Stimulated activated CD4-positive, alpha-beta T cell treated with anti-CD3 and anti-CD28 coated beads, Interleukin-15, amount 100 ng/mL, for 48 hours (primary cell): ENCODE measurements around the gene CPAMD8.
"Not testable (repeated sequence)": the region's sequence is repeated elsewhere in the genome, so short reads cannot be mapped to it uniquely, and the experiment has no call there.

Experiments used
- DNase-seq, 2 donors: peaks; one replicate each; pipeline ENCODE4 v3.0.0-alpha.2; 2020; ENCODE audit warnings: low read depth in 2 of 2

CPAMD8 gene

DNA sequence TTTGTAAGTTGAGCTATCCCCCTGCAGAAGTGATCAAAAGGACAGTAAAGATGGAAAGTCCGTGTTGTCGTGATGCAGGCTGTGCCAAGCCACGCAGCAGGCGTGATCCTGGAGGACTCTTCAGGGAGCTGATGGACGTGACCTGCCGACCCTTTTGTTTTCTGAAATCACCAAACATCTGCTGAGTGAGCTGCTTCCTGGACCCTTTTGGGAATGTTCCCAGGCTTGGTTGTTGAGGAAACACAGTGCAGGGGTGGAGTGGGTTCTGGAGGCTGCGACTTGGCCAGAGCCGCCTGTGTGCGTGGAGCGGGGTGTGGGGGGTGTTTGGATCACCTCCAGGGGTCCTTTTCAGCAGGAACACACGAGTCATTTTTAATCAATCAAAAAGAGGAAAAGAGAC is 15.4 kb upstream of the CPAMD8 start:
- no peak for DNase-seq

DNA sequence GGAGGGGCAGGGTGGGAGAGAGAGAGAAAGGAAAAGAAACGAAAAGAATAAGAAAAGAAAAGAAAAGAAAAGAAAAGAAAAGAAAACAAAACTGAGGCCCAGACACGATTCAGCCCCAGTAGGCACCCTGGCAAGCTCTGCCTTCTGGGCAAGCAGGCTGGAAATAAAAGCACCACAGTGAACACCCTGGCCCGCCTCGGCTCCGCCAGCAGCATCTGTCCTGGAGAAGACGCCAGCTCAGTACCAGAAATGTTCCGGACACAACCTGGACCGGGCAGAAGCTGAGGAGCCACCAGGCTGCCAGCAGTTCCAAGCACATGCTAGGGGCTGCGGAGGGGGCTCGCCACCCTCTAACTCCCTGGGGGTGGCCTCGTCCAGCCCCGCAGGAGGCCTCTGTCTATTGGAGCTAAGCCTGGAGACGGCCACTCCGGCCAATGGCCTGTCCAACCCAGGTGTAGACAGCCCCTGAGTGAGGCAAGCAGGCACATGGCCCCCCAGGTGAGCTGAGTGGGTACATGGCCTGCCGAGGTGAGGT is 11.4 kb upstream of the CPAMD8 start:
- DNase-seq, result no peak

DNA sequence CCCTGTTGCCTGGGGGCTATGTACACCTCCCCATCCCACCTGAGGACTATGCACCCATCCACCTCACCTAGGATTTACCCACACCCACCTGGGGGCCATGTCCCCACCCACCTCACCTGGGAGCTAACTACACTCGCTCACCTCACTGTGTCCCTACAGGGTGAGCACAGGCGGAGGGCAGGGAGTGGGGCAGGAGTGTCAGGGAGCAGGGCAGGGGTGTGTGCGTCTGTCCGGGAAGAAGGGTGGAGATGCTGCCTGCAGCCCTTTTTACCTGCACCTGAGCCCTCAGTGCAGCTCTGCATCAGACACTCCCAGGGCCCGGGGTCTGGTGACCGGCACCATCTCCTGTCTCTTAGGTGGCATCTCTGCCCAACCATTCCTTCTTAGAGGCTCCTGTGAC is 10.6 kb upstream of the CPAMD8 start:
- DNase-seq, result no peak

DNA sequence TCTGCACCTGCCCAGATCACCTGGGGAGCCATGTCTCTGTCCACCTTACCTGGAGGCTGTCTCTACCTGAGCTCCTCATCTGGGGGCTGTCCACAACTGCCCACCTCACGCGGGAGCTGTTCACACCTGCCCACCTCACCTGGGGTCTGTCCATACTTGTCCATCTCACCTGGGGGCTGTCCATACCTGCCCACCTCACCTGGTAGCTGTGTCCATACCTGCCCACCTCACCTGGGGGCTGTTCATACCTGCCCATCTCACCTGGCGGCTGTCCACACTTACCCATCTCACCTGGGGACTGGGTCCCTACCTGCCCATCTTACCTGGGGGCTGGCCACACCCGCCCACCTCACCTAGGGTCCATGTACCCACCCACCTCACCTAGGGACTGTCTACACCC is 10.0 kb upstream of the CPAMD8 start:
- no peak for DNase-seq

DNA sequence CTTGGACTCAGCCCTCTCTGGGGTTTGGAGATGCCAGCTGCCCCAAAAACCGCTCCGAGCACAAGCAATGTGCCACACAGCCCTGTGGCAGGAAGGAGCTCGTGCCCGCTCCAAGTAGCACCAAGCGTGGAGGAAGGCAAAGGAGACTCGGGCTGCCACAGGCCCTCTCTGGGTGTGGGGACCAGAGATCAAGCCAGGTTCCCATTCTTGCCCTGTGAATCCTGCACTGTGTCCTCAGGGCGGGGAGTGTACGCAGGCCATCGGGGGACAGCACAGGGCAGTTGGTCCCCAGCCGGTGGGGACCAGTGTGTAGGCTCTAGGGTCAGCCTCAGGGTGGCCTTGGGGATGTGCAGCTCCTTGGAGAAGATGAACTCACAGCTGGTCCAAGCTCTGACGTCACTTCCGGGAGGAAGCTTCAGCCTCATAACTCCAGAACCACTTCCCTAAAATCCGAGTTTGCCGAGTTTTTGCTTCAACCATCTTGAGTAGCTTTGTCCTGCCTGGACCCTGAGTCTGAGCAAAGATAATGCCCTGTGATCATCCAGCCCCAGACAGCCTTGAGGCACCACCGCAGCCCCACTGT is 9.3 kb upstream of the CPAMD8 start:
- DNase-seq, result no peak

DNA sequence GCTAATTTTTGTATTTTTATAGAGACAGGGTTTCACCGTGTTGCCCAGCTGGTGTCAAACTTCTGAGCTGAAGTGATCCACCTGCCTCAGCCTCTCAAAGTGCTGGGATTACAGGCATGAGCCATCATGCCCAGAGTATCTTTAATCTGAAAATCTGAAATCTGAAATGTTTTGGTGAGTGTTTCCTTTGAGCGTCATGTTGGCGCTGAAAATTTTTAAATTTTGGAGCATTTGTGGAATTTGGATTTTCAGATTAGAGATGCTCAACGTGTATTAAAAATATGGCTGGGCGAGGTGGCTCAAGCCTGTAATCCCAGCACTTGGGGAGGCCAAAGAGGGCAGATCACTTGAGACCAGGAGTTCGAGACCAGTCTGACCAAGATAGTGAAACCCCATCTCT is 5.1 kb upstream of the CPAMD8 start:
- no peak for DNase-seq

DNA sequence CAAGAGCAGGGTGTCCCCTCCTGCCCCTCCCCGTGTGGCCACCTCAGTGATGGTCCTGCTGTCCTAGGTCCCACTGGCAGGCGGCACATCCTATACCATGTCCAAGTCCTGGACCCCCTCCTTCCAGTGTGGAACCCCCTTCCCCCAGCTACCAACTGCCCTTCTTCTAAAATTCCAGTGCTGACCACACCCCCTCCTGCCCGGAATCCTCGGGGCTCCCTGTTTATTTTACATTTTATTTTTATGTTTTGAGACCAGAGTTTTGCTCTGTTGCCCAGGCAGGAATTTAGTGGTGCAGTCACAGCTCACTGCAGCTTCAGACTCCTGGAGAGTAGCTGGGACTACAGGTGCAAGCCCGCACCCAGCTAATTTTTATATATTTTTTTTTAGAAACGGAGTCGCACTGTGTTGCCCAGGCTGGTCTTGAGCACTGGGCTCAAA is 945 bp upstream of the CPAMD8 start:
- DNase-seq, result no peak

DNA sequence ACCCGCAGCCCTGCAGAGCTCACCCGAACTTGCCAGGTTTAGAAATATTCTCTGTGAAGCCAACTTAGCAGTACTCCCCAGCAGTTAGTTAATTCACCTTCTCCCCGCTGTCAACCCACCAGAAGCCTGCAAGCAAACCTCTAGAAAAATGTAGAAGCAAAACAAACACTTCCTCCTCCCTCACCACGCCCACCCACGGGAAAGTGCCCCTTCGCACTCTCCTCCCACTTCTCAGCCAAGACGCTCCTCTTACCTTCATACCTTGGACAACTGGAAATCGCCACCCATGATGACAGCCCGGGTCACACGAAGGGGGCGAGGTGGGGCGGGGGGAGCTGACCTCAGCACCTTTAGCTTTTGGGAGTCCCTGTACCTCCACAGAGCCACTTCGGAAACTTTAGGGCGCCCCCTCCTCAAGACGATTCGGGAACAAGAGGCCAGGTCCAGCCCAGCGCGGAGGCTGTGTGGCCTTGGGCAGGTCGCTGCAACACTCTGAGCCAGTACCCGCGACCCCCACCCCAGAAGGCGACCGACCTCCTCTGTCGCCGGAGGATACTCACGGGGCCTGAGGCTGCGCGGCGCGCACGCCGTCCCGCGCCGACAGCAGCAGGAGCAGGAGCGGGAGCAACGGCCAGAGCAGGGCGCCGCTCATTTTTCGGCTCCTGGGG is 485 bp downstream of the CPAMD8 start:
- DNase-seq, result no peak

DNA sequence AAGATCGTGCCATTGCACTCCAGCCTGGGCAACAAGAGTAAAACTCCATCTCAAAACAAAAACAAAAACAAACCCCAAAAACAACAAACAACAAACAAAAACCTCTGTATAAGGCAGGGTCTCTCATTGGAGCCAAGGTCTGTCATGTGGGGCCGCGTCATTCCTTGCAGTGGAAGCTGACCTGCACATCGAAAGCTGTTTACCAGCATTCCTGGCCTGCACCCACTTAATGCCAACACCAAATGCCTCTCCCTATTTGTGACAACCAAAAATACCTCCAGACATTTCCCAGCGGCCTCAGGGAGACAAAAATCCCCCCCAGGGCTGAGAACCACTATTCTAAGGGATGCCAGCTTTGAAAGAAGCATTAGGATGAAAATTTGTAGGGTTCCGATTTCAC is 1.2 kb downstream of the CPAMD8 start:
- no peak for DNase-seq

DNA sequence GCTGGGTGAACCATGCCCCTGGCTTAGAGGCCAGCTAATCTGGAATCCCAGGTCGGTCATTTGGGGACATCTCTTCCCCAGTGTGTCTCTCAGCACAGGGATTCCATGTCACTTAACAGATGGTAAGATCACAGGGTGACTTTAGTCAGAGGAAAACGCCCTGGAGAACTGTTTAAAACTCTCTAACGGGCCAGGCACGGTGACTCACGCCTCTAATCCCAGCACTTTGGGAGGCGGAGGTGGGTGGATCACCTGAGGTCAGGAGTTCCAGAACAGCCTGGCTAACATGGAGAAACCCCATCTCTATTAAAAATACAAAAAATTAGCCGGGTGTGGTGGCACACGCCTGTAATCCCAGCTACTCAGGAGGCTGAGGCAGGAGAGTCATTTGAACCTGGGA is 1.7 kb downstream of the CPAMD8 start:
- not testable (repeated sequence) for DNase-seq

DNA sequence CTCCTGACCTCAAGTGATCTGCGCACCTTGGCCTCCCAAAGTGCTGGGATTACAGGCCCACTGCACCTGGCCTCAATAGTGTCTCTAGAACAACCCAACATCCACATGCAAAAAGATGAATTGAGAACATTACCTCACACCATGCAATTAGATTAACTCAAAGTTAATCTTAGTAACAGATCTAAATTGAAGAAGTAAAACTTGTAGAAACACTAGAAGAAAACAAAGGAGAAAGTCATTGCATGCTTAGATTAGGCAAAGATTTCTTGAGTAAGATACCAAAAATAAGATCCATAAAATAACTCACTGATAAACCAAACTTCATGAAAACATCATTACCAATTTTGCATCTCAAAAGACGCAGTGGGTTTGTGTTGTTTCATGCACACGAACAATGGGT is 2.8 kb downstream of the CPAMD8 start:
- DNase-seq, result no peak

DNA sequence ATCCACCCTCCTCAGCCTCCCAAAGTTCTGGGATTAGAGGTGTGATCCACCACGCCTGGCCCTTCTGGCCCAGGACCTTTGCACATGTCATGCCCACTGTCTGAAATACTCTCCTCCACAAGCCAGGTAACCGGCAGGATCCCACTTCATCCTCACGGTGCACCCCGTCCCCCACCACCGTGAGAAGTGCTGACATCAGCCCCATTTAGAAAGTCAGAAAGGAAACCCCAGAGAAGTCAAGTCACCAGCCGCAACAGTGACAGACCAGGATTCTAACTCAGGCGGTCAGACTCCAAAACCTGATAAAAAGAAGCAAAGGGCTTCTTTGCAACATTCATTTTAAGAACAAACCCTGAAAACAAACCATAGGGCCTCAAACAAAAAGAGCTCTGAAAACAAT is 3.9 kb downstream of the CPAMD8 start:
- DNase-seq, result no peak

DNA sequence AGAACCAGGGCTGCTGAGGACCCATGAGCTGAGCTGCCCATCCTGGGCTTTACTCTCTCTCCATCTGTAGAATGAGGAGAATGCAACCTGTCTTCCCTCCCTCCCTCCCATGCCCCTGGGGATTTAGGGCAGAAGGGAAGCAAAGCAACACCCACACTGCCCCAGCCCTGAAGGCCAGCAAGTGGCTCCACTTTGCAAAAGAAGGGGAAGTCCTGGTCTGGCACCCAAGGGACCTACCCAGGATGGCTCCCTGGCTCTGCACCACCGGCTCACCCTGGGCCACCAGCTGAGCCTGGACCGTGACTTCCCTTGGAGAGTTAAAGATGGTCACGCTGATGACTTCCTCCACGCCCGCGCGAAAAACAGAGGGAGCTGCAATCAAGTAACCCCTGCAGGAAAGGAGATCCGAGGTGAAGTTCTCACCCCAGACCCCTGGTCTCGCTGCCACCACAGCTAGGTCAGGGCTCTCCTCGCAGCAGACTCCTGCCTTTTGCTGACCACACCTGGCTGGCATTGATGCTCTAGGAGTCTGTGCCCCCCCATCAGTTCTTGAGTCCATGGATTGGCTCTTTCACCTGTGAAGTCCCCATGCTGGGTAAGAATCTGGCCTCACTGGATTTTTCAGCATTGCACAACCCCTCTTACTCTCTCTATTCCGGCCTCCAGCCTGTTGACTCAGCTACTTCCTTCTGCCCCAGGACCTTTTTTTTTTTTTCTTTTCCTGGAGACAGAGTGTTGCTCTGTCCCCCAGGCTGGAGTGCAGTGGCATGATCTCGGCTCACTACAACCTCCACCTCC is 4.6 kb downstream of the CPAMD8 start:
- DNase-seq, result no peak

DNA sequence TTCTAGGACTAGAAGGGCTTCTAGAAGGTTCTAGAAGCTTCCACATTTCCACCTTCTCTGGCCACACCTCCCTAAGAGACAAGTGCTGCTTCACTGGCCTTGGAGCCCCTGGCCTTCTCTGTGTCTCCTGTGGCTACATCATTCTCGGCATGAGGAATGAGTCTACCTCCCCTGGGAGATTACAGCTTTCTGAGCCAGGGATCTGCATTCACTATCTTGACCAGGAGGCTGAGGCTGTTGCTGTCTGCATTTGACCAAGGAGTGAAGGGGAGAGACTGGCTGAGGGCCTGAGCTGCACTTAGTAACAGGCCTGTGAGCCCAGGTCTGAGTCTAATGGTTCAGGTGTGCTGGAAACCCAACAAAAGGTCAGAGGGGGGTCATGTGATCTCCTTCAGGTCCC is 5.3 kb downstream of the CPAMD8 start:
- no peak for DNase-seq

DNA sequence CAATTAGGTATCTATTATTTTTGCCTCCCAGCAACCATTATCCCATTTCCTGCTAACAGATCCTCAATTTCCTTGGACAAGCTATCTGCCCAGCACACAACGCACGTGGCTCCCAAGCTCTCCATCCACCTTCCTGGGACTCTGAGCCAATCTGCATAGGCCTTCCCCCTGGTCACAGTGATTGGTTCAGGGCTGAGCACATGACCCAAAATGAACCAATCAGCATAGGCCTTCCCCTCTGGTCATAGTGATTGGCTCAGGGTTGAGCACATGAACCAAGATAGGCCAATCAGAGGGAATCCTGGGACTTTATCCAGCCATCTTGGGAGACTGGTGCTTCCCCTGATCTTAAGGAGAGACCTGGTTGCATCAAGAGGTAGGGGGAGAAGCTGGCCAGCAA is 5.8 kb downstream of the CPAMD8 start:
- no peak for DNase-seq

DNA sequence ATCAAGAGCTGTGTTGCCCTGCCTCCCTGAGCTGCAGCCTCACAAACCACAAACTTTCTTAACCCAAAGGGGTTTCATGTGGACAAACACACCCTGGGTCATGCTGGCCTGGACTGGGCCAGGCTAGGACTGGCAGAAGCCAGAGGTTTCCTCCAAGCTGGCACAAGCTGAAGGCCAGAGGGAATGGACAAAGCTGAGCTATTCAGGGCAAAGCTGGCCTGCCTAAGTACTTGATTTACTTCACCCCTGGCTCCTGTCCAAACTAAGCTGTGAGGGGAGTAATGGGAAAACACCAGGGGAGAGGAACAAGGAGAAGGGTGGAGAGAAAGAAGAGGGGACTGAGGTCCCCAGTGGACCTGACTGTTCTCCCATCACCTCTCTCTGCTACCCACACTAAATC is 6.2 kb downstream of the CPAMD8 start:
- no peak for DNase-seq

DNA sequence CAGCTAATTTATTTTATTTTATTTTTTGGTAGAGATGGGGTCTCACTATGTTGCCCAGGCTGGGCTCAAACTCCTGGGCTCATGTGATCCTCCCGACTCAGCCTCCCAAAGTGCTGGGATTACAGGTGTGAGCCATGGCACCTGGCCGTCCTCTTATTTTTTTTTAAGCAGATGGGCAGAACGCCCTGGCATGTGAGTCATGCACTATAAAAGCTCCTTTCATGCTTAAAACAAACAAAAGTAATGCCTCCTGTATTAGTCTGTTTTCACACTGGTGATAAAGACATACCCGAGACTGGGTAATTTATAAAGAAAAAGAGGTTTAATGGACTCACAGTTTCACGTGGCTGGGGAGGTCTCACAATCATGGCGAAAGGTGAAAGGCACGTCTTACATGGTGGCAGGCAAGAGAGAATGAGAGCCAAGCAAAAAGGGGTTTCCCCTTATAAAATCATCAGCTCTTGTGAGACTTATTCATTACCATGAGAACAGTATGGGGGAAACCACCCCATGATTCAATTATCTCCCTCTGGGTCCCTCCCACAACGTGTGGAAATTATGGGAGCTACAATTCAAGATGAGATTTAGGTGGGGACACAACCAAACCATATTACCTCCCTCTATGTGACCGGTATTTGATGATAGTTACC is 12.3 kb downstream of the CPAMD8 start:
- DNase-seq, result not testable (repeated sequence)

DNA sequence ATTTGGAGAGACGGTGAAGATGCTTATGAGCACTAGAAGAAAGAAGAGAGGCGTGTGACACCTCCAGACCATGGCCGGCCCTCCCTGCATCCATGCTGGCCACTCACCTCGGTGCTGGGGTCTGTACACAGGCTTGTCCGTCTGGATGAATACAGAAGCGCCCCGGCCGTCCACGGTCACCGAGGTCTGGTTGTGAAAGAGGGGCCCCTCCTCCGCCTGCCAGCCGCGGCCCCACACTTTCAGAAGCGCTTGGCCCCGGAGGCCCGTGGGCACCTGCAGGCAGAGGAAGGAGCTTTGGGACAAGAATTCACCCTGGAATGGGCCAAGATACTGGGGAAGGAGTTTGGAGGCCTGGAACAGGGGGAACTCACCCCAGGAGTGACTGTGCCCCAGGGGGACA is 15.1 kb downstream of the CPAMD8 start:
- no peak for DNase-seq

DNA sequence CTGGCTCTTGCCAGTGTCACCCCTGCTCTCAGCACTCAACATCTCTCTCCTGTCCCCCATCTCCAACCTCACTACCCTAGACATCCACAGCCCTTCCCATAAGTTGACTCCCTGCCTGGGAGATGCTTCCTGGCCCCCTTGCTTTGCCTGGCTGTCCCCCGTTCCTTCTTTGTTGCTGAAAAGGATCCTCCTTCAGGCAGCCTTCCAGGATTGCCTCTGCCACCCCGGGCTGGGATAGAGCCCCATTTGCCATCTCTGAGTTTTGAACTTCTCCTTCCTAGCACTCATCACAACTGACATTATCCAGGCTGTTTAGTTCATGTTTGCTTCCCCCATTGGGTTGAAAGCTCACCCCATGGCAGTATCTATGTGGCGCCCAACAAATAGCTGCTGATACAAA is 20.0 kb downstream of the CPAMD8 start:
- no peak for DNase-seq

DNA sequence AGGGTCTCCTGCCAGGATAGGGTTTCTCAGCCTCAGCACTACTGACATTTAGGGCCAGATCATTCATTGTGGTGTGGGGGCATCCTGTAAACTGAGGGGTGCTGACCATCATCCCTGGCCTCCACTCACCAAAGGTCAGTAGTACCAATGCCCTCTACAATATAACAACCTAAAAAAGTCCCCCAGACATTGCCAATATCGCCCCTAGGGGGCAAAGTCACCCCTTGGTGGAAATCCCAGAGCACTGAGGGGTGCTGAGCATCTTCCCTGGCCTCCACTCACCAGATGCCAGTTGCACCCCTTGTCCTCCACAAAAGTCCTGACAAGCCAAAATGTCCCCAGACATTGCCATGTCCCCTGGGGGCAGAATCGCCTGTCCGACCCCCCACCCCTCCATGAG is 21.6 kb downstream of the CPAMD8 start:
- no peak for DNase-seq

DNA sequence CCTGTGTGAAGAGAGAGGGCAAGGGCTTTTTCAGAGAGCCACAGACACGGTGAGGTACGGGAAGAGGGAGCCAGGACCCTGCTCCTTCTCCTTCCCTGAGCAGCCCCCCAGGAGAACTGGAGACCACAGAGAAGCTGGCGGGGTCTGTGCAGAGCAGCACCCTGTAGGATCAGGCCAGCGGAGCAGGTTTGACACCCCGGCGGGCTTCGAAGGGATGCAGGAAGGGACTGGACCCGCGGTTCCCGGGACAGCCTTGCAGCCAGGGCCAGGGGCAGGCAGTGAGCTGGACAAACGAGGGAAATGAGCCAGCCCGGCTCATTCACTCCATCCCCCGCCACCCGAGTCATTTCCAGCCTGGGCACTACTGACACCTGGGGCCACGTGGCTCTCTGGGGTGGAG is 22.2 kb downstream of the CPAMD8 start:
- DNase-seq, result no peak

DNA sequence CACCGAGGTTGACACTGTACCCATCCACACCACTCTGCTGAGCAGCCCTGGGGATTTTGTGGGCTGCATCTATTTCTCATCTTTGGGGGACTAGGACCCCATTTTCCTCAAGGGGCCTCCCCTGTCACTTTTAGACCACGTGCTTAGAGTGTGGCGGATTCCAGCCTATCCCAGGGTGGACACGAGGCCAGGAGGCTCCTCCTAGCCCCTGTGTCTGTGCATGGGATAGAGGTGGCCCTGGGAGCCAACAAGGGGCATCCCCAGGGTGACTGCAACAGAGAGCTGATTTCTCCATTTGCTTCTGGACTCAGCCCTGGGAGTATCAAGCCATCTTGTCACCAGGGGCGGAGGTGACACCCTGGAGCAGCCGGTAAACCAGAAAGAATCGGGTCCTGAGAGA is 24.2 kb downstream of the CPAMD8 start:
- no peak for DNase-seq
